HepG2 (cell line): ENCODE results near the gene INAFM2. TPM values are rescaled to one million over a fixed set of nuclear protein-coding genes. Genes with fewer than 3 reads are reported as not detected.

Experiments used
- ARID2 ChIP-seq: sonication (generic); formaldehyde crosslinking; IDR thresholded peaks from 2 replicates; pipeline ENCODE4 v1.8.1; 2022; ENCODE audit warnings: mild to moderate bottlenecking, missing genetic modification reagents, borderline replicate concordance
- CAMTA2 ChIP-seq: sonication (generic); formaldehyde crosslinking; IDR thresholded peaks from 2 replicates; pipeline ENCODE4 v1.4.0; 2020; ENCODE audit warnings: mild to moderate bottlenecking, missing genetic modification reagents, borderline replicate concordance
- CBFB ChIP-seq: sonication (generic); formaldehyde crosslinking; IDR thresholded peaks from 2 replicates; pipeline ENCODE4 v1.4.0; 2020; ENCODE audit warnings: missing genetic modification reagents
- DMAP1 ChIP-seq: IDR thresholded peaks from 2 replicates; pipeline ENCODE4 v1.6.1; 2016
- MEF2D ChIP-seq: sonication (generic); formaldehyde crosslinking; IDR thresholded peaks from 2 replicates; pipeline ENCODE4 v1.5.1; 2020; ENCODE audit warnings: mild to moderate bottlenecking, missing genetic modification reagents
- MIXL1 ChIP-seq: IDR thresholded peaks from 2 replicates; pipeline ENCODE4 v1.6.1; 2016
- NAIF1 ChIP-seq: sonication (generic); formaldehyde crosslinking; IDR thresholded peaks from 2 replicates; pipeline ENCODE4 v1.5.0; 2020; ENCODE audit warnings: mild to moderate bottlenecking, missing genetic modification reagents, borderline replicate concordance
- NR1H2 ChIP-seq: sonication (generic); formaldehyde crosslinking; IDR thresholded peaks from 2 replicates; pipeline ENCODE4 v1.8.1; 2022; ENCODE audit warnings: low read depth, missing genetic modification reagents, borderline replicate concordance
- RXRA ChIP-seq: sonication (generic); formaldehyde crosslinking; IDR thresholded peaks from 2 replicates; pipeline ENCODE4 v1.5.1; 2020; ENCODE audit warnings: missing genetic modification reagents
- SMYD3 ChIP-seq: sonication (generic); formaldehyde crosslinking; IDR thresholded peaks from 2 replicates; pipeline ENCODE4 v1.8.1; 2023; ENCODE audit warnings: mild to moderate bottlenecking, missing genetic modification reagents
- TAF1 ChIP-seq: sonication (generic); formaldehyde crosslinking; IDR thresholded peaks from 2 replicates; pipeline ENCODE4 v1.4.0; 2020; ENCODE audit warnings: missing genetic modification reagents
- TAF15 ChIP-seq: fragments of 200-400 bp; formaldehyde crosslinking; IDR thresholded peaks from one replicate; pipeline ENCODE4 v1.6.1; 2018; ENCODE audit warnings: mild to moderate bottlenecking, low read depth, low read length; ENCODE audit not compliant: poor library complexity, severe bottlenecking
- TCF7L2 ChIP-seq: IDR thresholded peaks from 2 replicates; pipeline ENCODE4 v1.6.1; 2011; ENCODE audit warnings: mild to moderate bottlenecking, low read depth, low read length, moderate library complexity
- ZFP36 ChIP-seq: fragments of 150-350 bp; IDR thresholded peaks from 2 replicates; pipeline ENCODE4 v1.6.1; 2018; ENCODE audit warnings: borderline replicate concordance, low read length, low read depth; ENCODE audit not compliant: partially characterized antibody
- ZNF720 ChIP-seq: sonication (generic); formaldehyde crosslinking; IDR thresholded peaks from 2 replicates; pipeline ENCODE4 v1.4.0; 2020; ENCODE audit warnings: missing genetic modification reagents
- polyA plus RNA-seq, 8 experiments: library from polyadenylated mRNA; depleted of rRNA in 3 of 8; stranded (reverse) in 7 of 8; unstranded in 1 of 8; fragments of >200 nt; fragmentation: Illumina TruSeq in 4 of 8; extraction: Trizol in 4 of 8; gene quantifications; 2 replicates each; pipeline versions ENCODE4 v1.2.1 to v1.2.3, GENCODE V29; 2011 to 2016; ENCODE audit warnings: low read depth in 4 of 8, missing spikeins in 1 of 8, mixed read lengths in 1 of 8; ENCODE audit not compliant: insufficient read depth in 1 of 8
- total RNA-seq, 5 experiments: library from RNA; depleted of rRNA; stranded (reverse); fragments of >200 nt; fragmentation: Illumina TruSeq; extraction: Trizol; gene quantifications; 2 replicates each; pipeline ENCODE4 v1.2.3, GENCODE V29; 2016; ENCODE audit warnings: low read depth in 1 of 5
- TF ChIP-seq, protein P1 (sequence below): sonication (generic); formaldehyde crosslinking; IDR thresholded peaks from 2 replicates; pipeline ENCODE4 v1.4.0; 2020; ENCODE audit warnings: missing genetic modification reagents
- TF ChIP-seq, protein P2 (sequence below): IDR thresholded peaks from 2 replicates; pipeline ENCODE4 v1.6.1; 2016; ENCODE audit warnings: missing compliant biosample characterization, missing genetic modification reagents, borderline replicate concordance
- TF ChIP-seq, protein P3 (sequence below): sonication (generic); formaldehyde crosslinking; IDR thresholded peaks from 2 replicates; pipeline ENCODE4 v1.4.0; 2020; ENCODE audit warnings: missing genetic modification reagents
- TF ChIP-seq, protein P4 (sequence below), 2 experiments: sonication (generic) in 1 of 2; formaldehyde crosslinking in 1 of 2; IDR thresholded peaks; 2 replicates each; pipeline versions ENCODE4 v1.5.1 to v1.6.1; 2011 to 2020; ENCODE audit warnings: borderline replicate concordance in 1 of 2, low read depth in 1 of 2, low read length in 1 of 2, mild to moderate bottlenecking in 1 of 2, missing genetic modification reagents in 1 of 2, moderate library complexity in 1 of 2

The INAFM2 gene
- total and polyA plus RNA-seq, 2 of the 13 experiments (the other 11 are each of a cell fraction or from before 2014, with no cell fraction given) = 5.5 to 6.5 TPM

DNA sequence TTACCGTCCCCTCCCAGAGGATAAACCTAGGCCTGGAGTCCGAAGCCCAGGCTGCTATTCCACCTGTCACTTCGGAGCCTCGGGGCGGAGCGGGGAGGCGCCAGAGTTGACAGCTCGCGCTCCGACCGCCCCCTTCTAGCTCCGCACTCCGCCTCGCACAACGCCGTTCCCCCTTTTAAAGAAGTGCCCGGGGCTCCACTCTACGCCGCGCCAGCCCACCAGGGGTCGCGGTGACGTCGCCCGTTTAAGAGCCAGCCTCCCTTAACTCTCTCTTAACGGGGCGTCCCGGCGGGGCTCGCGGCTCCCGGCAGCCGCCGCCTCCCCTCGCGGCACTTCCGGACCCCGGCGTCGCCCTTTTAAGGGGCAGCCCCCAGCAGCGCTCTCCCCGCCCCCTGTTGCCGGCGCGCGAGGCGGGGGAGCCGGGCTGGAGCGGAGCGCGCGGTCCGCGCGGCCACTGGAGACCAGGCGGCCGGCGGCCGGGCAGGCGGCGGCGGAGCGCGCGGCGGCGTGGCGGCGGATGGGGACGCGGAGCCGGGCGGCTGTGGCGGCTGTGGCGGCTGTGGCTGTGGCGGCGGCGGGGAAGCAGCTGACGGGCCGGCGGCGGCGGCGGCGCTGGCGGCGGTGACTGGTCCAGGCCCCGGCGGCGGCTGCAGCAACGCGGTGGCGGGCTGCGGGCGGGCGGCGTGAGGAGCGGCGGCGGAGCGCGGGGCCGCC is at the start of gene INAFM2 (continued):
- TF ChIP-seq, protein P1, sequence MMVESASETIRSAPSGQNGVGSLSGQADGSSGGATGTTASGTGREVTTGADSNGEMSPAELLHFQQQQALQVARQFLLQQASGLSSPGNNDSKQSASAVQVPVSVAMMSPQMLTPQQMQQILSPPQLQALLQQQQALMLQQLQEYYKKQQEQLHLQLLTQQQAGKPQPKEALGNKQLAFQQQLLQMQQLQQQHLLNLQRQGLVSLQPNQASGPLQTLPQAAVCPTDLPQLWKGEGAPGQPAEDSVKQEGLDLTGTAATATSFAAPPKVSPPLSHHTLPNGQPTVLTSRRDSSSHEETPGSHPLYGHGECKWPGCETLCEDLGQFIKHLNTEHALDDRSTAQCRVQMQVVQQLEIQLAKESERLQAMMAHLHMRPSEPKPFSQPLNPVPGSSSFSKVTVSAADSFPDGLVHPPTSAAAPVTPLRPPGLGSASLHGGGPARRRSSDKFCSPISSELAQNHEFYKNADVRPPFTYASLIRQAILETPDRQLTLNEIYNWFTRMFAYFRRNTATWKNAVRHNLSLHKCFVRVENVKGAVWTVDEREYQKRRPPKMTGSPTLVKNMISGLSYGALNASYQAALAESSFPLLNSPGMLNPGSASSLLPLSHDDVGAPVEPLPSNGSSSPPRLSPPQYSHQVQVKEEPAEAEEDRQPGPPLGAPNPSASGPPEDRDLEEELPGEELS (CRISPR knock-in tag) = no peak; the same call in 1 of the 2 replicates
- peak; percentile 38; the same call in 1 of the 2 replicates for TF ChIP-seq TAF1 (CRISPR knock-in tag)
- no peak for TF ChIP-seq TCF7L2
- peak; percentile 54; the same call in 1 of the 2 replicates for TF ChIP-seq RXRA (CRISPR knock-in tag)
- TF ChIP-seq MEF2D (CRISPR knock-in tag) = no peak
- TF ChIP-seq CAMTA2 (CRISPR knock-in tag) = no peak
- no peak for TF ChIP-seq NAIF1 (CRISPR knock-in tag)
- TF ChIP-seq ZNF720 (CRISPR knock-in tag) = no peak
- 0 out of 2 replicates have a peak, but pooled peaks have one; percentile 35 for TF ChIP-seq CBFB (CRISPR knock-in tag)
- no peak for TF ChIP-seq NR1H2 (CRISPR knock-in tag)
- TF ChIP-seq ARID2 (CRISPR knock-in tag) = no peak
- TF ChIP-seq ZFP36 = no peak
- no peak for TF ChIP-seq SMYD3
- no peak for TF ChIP-seq DMAP1 (CRISPR knock-in tag)
- no peak for TF ChIP-seq TAF15
- peak; percentile 27; the same call in 1 of the 2 replicates for TF ChIP-seq MIXL1
- TF ChIP-seq, protein P2, sequence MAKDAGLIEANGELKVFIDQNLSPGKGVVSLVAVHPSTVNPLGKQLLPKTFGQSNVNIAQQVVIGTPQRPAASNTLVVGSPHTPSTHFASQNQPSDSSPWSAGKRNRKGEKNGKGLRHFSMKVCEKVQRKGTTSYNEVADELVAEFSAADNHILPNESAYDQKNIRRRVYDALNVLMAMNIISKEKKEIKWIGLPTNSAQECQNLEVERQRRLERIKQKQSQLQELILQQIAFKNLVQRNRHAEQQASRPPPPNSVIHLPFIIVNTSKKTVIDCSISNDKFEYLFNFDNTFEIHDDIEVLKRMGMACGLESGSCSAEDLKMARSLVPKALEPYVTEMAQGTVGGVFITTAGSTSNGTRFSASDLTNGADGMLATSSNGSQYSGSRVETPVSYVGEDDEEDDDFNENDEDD (CRISPR knock-in tag) = peak; percentile 65; the same call in 1 of the 2 replicates
- TF ChIP-seq, protein P3, sequence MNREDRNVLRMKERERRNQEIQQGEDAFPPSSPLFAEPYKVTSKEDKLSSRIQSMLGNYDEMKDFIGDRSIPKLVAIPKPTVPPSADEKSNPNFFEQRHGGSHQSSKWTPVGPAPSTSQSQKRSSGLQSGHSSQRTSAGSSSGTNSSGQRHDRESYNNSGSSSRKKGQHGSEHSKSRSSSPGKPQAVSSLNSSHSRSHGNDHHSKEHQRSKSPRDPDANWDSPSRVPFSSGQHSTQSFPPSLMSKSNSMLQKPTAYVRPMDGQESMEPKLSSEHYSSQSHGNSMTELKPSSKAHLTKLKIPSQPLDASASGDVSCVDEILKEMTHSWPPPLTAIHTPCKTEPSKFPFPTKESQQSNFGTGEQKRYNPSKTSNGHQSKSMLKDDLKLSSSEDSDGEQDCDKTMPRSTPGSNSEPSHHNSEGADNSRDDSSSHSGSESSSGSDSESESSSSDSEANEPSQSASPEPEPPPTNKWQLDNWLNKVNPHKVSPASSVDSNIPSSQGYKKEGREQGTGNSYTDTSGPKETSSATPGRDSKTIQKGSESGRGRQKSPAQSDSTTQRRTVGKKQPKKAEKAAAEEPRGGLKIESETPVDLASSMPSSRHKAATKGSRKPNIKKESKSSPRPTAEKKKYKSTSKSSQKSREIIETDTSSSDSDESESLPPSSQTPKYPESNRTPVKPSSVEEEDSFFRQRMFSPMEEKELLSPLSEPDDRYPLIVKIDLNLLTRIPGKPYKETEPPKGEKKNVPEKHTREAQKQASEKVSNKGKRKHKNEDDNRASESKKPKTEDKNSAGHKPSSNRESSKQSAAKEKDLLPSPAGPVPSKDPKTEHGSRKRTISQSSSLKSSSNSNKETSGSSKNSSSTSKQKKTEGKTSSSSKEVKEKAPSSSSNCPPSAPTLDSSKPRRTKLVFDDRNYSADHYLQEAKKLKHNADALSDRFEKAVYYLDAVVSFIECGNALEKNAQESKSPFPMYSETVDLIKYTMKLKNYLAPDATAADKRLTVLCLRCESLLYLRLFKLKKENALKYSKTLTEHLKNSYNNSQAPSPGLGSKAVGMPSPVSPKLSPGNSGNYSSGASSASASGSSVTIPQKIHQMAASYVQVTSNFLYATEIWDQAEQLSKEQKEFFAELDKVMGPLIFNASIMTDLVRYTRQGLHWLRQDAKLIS (CRISPR knock-in tag) = no peak
- TF ChIP-seq, protein P4, sequence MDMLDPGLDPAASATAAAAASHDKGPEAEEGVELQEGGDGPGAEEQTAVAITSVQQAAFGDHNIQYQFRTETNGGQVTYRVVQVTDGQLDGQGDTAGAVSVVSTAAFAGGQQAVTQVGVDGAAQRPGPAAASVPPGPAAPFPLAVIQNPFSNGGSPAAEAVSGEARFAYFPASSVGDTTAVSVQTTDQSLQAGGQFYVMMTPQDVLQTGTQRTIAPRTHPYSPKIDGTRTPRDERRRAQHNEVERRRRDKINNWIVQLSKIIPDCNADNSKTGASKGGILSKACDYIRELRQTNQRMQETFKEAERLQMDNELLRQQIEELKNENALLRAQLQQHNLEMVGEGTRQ (IDR thresholded peaks at IDR 0.05; ENCODE audit: low read depth, low read length) = no peak
- TF ChIP-seq, protein P4 (CRISPR knock-in tag; IDR thresholded peaks at IDR 0.05; ENCODE audit: borderline replicate concordance) = no peak
